ENCODE results near the gene CABLES1.
"Not testable (repeated sequence)": the region's sequence is repeated elsewhere in the genome, so short reads cannot be mapped to it uniquely, and the experiment has no call there.

The CABLES1 gene

GRCh38 chr18:23143016-23143814 lies 7.9 kb downstream of the CABLES1 start:
- peak; percentile 72 to 73 (median 73) for DNase-seq

DNA sequence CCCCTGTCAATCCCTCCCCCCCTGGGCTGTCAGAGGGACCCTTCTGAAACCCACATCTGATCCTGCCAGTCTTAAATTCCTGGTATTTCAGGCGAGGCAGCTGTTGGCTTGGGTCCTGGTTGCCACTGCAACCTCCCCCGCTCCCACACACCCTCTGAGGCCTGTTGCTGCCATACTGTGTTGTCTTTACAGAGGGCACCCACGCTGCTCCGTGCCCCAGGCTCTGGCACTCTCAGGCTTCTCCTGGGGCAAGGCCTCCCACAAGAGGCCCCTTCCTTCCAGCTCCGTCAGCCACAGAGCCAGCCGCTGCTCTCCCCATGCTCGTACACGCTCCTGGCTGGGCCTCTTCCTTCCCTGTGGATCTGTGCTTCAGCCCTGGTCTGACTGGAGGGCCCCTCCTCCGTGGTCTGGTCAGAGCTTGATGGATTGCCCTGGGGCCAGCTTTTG lies 8.6 kb downstream of the CABLES1 start:
- DNase-seq, result peak; percentile 12 to 28 (median 18)

GRCh38 chr18:23144640-23145039 lies 9.4 kb downstream of the CABLES1 start:
- DNase-seq, result no peak

- no peak for DNase-seq
These were observed 10.3 kb downstream of the CABLES1 start for GRCh38 chr18:23145621-23146020.

DNA sequence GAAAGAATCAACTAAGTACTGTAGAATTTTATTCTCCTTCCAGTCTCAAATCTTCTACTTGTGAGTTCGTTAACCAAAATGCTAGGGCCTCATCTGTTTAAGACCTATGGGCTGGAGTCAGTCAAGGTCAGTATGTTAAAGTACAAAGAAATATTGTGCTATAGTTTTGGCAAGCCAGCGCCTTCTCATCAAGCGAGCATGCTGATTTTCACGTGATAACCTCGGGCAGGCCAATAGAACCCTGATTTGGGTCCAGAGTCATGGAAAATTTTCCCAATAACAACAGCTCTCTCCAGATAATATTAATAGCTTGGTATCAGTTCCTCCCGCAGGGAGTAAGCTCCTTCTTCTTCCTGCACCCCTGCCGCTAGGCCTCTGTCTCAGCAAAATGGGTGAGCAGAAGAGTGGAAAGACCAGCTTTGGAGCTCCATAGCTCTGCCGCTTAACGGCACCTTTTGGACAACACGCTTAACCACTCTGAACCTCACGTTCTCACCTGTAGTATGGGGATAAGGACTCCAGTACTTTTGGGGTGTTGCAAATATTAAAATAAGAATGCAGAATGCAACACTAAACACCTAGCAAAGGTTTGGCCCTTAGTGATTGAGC lies 11.7 kb downstream of the CABLES1 start:
- peak in 1 of 3 donors; percentile 17 for DNase-seq

- peak in 1 of 3 donors; percentile 11 for DNase-seq
These were observed 13.1 kb downstream of the CABLES1 start for GRCh38 chr18:23148382-23148781.

GRCh38 chr18:23149570-23149969 lies 14.3 kb downstream of the CABLES1 start:
- DNase-seq, result peak in 1 of 3 donors; percentile 11

GRCh38 chr18:23151414-23152099 lies 16.3 kb downstream of the CABLES1 start:
- peak in 1 of 3 donors; percentile 15 for DNase-seq

GRCh38 chr18:23154030-23154429 lies 18.7 kb downstream of the CABLES1 start:
- DNase-seq, result peak in 1 of 3 donors; percentile 14

DNA sequence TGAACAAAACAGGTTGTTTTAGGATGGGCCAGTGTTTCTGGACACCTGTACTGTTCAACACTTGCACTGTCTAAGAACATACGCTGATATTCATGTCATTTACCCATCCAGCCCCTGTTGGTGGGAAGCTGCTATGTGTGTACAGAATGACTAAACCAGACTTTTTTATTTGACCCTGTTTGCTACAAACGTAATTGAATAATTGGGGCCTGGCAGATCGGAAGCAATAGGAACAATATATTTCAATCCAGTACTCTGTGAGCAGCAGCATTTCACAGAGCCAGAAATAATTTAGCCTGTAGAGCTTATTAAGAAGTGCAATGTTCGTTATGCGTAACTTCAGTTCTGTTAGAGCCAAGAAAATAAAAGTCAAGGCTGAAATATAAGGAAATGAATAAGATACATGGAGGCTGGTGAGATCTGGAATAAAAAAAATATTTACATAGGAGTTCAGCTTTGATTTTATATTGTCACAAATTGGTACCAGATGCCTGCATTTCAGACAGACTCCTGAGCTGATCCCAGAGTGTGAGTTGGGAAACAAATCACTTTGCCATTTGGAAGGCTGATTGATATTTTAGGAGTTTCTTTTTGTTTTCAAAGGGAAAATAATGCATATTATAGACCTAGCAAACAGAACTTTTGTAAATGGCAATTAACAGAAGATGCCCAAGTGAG lies 19.7 kb downstream of the CABLES1 start:
- DNase-seq, result peak in 1 of 3 donors; percentile 6

- DNase-seq, result no peak
These were observed 20.3 kb downstream of the CABLES1 start for GRCh38 chr18:23155537-23155936.

GRCh38 chr18:23156134-23156533 lies 20.8 kb downstream of the CABLES1 start:
- DNase-seq, result no peak

DNA sequence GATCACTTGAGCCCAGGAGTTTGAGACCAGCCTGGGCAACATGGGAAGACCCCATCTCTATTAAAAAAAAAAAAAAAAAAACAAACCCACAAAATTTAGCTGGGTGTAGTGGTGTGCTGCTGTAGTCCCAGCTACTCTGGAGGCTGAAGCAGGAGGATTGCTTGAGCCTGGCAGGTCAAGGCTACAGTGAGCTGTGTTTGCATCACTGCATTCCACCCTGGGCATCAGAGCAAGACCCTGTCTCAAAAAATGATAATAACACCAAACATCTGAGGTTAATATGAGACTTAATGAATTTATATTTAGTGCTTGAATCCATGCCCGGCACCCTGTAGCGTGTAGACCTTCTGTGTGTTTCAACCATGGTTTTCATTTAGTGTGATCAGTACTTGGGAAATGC lies 22.8 kb downstream of the CABLES1 start:
- DNase-seq, result no peak

DNA sequence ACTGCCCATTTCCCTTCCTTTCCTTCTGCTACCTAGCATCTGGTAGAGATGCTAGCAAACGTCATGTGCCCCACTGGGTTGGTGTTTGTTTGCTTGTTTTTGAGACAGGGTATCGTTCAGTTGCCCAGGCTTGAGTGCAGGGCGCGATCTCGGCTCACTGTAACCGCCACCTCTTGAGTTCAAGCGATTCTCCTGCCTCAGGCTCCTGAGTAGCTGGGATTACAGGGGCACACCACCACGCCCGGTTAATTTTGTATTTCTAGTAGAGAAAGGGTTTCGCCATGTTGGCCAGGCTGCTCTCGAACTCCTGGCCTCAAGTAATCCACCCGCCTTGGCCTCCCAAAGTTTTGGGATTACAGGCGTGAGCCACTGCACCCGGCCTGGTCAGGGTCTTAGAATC lies 23.6 kb downstream of the CABLES1 start:
- not testable (repeated sequence) for DNase-seq

- no peak for DNase-seq
These were observed 24.1 kb downstream of the CABLES1 start for GRCh38 chr18:23159344-23159743.

DNA sequence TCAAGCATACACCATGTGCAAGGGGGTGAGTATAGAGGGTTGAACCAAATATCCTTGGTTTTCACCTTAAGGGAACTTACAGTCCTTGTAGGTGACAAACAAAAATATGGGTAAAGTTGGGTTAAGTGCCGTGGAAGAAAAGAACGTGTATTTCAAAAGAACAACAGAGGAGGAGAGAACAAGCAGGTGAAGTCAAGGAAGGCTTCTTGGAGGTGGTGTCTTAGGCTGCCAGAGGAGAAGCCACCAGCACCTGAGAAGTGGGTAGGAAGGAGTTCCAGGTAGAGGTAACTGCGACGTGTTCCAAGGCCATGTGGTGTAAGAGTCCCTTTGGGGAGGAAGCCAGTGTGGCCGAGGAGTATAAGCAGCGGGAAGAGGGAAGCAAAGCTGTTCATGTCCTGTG lies 27.2 kb downstream of the CABLES1 start:
- no peak for DNase-seq

DNA sequence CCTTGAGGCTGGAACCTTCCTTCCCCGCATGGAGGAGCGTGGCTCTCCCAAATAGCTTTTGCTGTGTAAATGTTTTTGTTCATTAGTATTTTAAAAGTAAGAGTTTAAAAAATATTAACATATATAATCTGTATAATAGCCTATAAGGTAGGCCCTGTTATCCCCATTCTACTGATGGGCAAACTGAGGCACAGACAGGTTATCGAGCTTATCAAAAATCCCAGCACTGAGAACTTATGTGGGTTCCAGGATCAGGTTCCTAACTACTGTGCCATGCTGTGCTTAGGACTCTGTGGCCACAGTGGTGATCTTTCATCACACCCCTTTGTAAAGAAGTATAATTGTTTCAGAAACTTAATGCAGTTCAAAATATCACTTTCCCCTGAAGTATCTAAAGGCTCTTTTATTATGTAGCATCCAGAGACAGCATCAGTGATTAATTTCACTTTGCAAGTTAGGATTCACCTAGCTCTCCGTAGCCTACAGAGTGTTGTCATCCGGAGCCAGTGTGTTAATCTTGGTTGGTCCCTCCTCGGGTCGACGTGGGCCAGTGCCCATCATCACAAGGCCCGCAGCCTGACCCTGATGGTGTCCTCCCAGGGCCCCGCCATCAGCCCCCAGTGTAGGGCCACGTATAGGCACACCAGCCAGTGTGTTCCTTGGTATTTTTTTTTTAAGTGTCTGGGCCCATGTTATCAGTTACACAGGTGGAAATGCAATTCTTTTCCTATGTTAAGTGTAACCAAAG lies 28.7 kb downstream of the CABLES1 start:
- no peak for DNase-seq

GRCh38 chr18:23165271-23166068 lies 30.2 kb downstream of the CABLES1 start:
- no peak for DNase-seq

DNA sequence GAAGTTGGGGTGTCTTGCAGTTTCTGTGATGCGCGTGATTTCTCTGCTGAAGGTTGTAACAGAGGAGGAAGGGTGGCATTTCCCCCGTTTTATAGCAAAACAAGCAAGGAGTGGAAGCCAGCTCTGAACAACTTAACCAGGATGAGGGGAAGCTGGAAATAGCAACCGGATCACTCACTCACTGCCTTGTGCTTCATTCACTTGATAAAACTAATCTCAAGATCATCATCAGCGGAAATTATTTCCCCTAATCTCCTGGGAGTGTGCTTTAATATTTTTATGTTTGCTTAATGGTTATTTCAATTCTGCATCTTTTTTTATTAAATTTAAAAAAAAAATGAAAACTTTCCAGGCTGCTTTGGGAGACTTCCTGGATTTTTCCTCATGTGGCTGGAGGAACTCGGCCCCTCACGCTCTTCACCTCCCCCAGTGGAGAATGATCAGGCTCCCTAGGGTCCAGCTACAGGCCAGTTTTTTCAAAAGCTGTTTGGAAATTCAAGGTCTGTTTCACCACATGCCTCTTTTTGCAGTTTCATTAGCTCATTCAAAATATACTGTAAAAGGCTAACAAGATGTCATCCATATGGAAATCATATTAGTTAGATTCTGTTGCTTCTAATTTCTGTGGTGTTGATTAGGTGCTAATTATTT lies 31.7 kb downstream of the CABLES1 start:
- DNase-seq, result no peak

GRCh38 chr18:23169673-23170044 lies 34.4 kb downstream of the CABLES1 start:
- DNase-seq, result no peak

DNA sequence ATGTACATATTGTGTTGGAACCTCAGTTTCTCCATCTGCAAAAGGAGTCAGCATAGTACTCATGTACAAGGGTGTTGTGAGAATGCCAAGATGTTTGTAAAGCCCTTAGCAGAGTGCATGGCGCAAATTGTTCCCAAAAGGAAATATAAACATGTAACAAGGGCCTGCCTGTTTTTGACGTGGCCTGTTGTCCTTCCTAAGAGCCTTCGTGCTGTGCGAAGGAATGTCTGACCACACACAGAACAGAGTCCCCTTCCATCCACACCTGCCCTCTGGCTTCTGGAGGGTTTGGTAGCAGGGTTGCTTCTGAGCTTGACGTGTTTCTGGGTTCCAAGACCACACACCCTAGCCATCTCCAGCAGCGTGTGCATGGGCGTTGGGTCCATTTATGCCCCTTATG lies 34.9 kb downstream of the CABLES1 start:
- no peak for DNase-seq
